Measurements from ENCODE around the gene TRAPPC12.

DNA sequence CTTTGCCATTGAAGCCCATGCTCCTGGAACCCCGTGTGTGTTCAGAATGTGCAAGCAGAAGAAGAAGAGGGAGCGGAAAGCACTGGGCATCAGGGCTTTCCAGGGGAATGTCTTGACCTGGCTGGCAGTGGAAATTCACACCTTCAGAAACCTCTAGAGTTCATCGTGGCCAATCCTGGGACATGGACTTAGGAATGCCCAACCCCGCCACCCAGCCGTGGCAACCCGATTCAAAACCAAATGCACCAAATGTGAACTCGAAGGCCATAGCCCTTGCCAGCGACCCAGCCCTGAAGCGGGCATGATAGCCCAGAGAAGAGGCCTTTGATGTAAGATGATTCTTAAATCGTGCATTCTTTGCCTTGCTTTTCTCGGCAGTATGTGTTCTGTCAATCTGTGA is 70.4 kb downstream of the TRAPPC12 start:
- TF ChIP-seq CTCF (IDR thresholded peaks at IDR 0.05): no peak
- no peak for TF ChIP-seq POLR2A (IDR thresholded peaks at IDR 0.05)
- no peak for TF ChIP-seq POLR2AphosphoS5 (IDR thresholded peaks at IDR 0.05)
- no peak for TF ChIP-seq EP300 (IDR thresholded peaks at IDR 0.05)
